ENCODE data around the gene FRMPD3. TPM values are rescaled to one million over a fixed set of nuclear protein-coding genes. Genes with fewer than 3 reads are reported as not detected.

FRMPD3 gene
- total and polyA plus RNA-seq, 2 of the 8 experiments (the other 6 are each of a cell fraction or from before 2014, with no cell fraction given) = 0.38 to 0.56 TPM

DNA sequence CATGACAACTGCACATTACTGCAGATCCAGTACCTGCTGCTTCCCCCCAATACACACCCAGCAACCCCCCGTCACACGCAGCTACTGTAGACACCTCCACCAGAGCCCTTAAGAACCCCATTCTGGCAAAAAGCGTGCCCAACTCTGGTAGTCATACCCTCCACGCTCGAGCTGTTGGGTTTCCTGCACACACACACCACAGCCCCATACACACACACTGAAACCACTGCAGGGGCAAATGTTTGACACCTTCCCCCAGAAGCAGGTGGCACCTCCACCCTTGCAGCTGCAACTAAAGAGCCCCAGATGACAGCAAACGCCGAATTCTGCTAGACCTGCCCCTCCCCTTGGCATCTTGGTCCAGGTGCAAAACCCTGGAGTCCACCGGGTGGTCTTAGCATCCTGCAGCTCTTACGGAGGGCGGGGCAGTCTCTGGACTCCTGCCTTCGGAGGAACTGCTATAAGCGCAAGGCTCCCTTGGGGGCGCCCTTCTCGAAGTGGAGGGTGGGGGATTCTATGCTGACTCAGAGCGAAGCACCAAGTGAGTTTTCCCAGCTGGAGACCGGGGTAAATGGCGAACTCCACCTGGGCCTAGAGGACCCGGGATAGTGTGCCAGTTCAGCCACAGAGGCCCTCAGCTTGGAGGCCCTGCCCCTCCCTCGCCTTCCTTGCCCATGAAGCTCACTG, 1.5 kb downstream of the FRMPD3 start (continued):
- TF ChIP-seq, protein P1, sequence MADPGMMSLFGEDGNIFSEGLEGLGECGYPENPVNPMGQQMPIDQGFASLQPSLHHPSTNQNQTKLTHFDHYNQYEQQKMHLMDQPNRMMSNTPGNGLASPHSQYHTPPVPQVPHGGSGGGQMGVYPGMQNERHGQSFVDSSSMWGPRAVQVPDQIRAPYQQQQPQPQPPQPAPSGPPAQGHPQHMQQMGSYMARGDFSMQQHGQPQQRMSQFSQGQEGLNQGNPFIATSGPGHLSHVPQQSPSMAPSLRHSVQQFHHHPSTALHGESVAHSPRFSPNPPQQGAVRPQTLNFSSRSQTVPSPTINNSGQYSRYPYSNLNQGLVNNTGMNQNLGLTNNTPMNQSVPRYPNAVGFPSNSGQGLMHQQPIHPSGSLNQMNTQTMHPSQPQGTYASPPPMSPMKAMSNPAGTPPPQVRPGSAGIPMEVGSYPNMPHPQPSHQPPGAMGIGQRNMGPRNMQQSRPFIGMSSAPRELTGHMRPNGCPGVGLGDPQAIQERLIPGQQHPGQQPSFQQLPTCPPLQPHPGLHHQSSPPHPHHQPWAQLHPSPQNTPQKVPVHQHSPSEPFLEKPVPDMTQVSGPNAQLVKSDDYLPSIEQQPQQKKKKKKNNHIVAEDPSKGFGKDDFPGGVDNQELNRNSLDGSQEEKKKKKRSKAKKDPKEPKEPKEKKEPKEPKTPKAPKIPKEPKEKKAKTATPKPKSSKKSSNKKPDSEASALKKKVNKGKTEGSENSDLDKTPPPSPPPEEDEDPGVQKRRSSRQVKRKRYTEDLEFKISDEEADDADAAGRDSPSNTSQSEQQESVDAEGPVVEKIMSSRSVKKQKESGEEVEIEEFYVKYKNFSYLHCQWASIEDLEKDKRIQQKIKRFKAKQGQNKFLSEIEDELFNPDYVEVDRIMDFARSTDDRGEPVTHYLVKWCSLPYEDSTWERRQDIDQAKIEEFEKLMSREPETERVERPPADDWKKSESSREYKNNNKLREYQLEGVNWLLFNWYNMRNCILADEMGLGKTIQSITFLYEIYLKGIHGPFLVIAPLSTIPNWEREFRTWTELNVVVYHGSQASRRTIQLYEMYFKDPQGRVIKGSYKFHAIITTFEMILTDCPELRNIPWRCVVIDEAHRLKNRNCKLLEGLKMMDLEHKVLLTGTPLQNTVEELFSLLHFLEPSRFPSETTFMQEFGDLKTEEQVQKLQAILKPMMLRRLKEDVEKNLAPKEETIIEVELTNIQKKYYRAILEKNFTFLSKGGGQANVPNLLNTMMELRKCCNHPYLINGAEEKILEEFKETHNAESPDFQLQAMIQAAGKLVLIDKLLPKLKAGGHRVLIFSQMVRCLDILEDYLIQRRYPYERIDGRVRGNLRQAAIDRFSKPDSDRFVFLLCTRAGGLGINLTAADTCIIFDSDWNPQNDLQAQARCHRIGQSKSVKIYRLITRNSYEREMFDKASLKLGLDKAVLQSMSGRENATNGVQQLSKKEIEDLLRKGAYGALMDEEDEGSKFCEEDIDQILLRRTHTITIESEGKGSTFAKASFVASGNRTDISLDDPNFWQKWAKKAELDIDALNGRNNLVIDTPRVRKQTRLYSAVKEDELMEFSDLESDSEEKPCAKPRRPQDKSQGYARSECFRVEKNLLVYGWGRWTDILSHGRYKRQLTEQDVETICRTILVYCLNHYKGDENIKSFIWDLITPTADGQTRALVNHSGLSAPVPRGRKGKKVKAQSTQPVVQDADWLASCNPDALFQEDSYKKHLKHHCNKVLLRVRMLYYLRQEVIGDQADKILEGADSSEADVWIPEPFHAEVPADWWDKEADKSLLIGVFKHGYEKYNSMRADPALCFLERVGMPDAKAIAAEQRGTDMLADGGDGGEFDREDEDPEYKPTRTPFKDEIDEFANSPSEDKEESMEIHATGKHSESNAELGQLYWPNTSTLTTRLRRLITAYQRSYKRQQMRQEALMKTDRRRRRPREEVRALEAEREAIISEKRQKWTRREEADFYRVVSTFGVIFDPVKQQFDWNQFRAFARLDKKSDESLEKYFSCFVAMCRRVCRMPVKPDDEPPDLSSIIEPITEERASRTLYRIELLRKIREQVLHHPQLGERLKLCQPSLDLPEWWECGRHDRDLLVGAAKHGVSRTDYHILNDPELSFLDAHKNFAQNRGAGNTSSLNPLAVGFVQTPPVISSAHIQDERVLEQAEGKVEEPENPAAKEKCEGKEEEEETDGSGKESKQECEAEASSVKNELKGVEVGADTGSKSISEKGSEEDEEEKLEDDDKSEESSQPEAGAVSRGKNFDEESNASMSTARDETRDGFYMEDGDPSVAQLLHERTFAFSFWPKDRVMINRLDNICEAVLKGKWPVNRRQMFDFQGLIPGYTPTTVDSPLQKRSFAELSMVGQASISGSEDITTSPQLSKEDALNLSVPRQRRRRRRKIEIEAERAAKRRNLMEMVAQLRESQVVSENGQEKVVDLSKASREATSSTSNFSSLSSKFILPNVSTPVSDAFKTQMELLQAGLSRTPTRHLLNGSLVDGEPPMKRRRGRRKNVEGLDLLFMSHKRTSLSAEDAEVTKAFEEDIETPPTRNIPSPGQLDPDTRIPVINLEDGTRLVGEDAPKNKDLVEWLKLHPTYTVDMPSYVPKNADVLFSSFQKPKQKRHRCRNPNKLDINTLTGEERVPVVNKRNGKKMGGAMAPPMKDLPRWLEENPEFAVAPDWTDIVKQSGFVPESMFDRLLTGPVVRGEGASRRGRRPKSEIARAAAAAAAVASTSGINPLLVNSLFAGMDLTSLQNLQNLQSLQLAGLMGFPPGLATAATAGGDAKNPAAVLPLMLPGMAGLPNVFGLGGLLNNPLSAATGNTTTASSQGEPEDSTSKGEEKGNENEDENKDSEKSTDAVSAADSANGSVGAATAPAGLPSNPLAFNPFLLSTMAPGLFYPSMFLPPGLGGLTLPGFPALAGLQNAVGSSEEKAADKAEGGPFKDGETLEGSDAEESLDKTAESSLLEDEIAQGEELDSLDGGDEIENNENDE (IDR thresholded peaks at IDR 0.05; ENCODE audit: insufficient replicate concordance, low read length) = no peak
